Activated T-helper 2 cell treated with anti-CD3 and anti-CD28 coated beads, Interferon-gamma antibody, Interleukin-2, Interleukin-4, amounts not matched to agents 10 μg/mL and 5 μg/mL and 100 μg/mL, durations not matched to agents 14 hours and 24 hours and 36 hours (primary cell): ENCODE data around the gene ADGRG1. TPM values are rescaled to one million over a fixed set of nuclear protein-coding genes. Genes with fewer than 3 reads are reported as not detected.

ENCODE experiments used
- DNase-seq: peaks from one replicate; pipeline ENCODE4 v3.0.0; 2021; ENCODE audit warnings: low spot score
- H3K27ac Mint-ChIP-seq: one replicate; pipeline ENCODE4 v1.8.0; 2021; ENCODE audit warnings: mixed read lengths
- H3K27me3 Mint-ChIP-seq: one replicate; pipeline ENCODE4 v1.8.0; 2021; ENCODE audit warnings: low read depth, mixed read lengths
- H3K36me3 Mint-ChIP-seq: one replicate; pipeline ENCODE4 v1.8.0; 2021; ENCODE audit warnings: low read depth, mixed read lengths
- H3K4me1 Mint-ChIP-seq: one replicate; pipeline ENCODE4 v1.8.0; 2021; ENCODE audit warnings: low read depth, mixed read lengths
- H3K4me3 Mint-ChIP-seq: one replicate; pipeline ENCODE4 v1.8.0; 2021; ENCODE audit warnings: low read depth, mild to moderate bottlenecking, moderate library complexity, mixed read lengths
- H3K9me3 Mint-ChIP-seq: one replicate; pipeline ENCODE4 v1.8.0; 2021; ENCODE audit warnings: mixed read lengths
- intact Hi-C: fragments of 100-400 bp; cut with micrococcal nuclease; formaldehyde crosslinking; loops from one replicate; pipeline ENCODE4 v1.15.1; 2023
- total RNA-seq: library from RNA; stranded (reverse); gene quantifications from 2 replicates; pipeline ENCODE4 v1.2.3, GENCODE V29; 2022

Gene ADGRG1
- total RNA-seq, 1 donor from 2014 or later = 1.8 TPM

- DNase-seq = no peak
- H3K27ac Mint-ChIP-seq = no peak overlapping the region
- H3K9me3 Mint-ChIP-seq = no peaks in the 10 kb centered on the region
- intact Hi-C loops = no loop called here
- no peak overlapping the region for H3K4me3 Mint-ChIP-seq
- H3K27me3 Mint-ChIP-seq = peaks cover 30% of the 10 kb centered on the region
- peaks cover under 1% of the 10 kb centered on the region for H3K4me1 Mint-ChIP-seq
- H3K36me3 Mint-ChIP-seq = no peaks in the 10 kb centered on the region
These were observed 7.1 kb downstream of the ADGRG1 start for GRCh38 chr16:57635266-57636097.

GRCh38 chr16:57636184-57636583 is 7.8 kb downstream of the ADGRG1 start:
- Mint-ChIP-seq H3K27me3 (peaks cover 30% of the 10 kb centered on the region), H3K4me3 (no peak overlapping the region), H3K27ac (no peak overlapping the region), H3K36me3 (no peaks in the 10 kb centered on the region), H3K9me3 (no peaks in the 10 kb centered on the region), H3K4me1 (no peaks in the 10 kb centered on the region)
- intact Hi-C loops = no loop called here
- no peak for DNase-seq

- peaks cover 30% of the 10 kb centered on the region for H3K27me3 Mint-ChIP-seq
- no peak overlapping the region for H3K4me3 Mint-ChIP-seq
- no peak overlapping the region for H3K27ac Mint-ChIP-seq
- H3K4me1 Mint-ChIP-seq = no peaks in the 10 kb centered on the region
- no peaks in the 10 kb centered on the region for H3K9me3 Mint-ChIP-seq
- intact Hi-C loops = no loop called here
- no peaks in the 10 kb centered on the region for H3K36me3 Mint-ChIP-seq
- DNase-seq = no peak
These were observed 8.6 kb downstream of the ADGRG1 start for GRCh38 chr16:57637020-57637419.

GRCh38 chr16:57637424-57637823 is 9.0 kb downstream of the ADGRG1 start:
- Mint-ChIP-seq H3K27me3 (peaks cover 30% of the 10 kb centered on the region), H3K36me3 (no peaks in the 10 kb centered on the region), H3K4me1 (no peaks in the 10 kb centered on the region), H3K9me3 (no peaks in the 10 kb centered on the region), H3K27ac (no peak overlapping the region), H3K4me3 (no peak overlapping the region)
- intact Hi-C loops = no loop called here
- DNase-seq = no peak

- H3K4me1 Mint-ChIP-seq = no peaks in the 10 kb centered on the region
These were observed 9.5 kb downstream of the ADGRG1 start for GRCh38 chr16:57637965-57638364.

GRCh38 chr16:57638381-57638780 is 10.0 kb downstream of the ADGRG1 start:
- intact Hi-C loops = no loop called here
- H3K36me3 Mint-ChIP-seq = no peaks in the 10 kb centered on the region
- DNase-seq = no peak
- H3K4me3 Mint-ChIP-seq = no peak overlapping the region
- no peaks in the 10 kb centered on the region for H3K4me1 Mint-ChIP-seq
- H3K27ac Mint-ChIP-seq = no peak overlapping the region
- peaks cover 30% of the 10 kb centered on the region for H3K27me3 Mint-ChIP-seq
- H3K9me3 Mint-ChIP-seq = no peaks in the 10 kb centered on the region

More at GRCh38 chr16:57637965-57638364, 9.5 kb downstream of the ADGRG1 start:
- intact Hi-C loops = no loop called here
- Mint-ChIP-seq H3K27ac (no peak overlapping the region), H3K9me3 (no peaks in the 10 kb centered on the region), H3K27me3 (peaks cover 30% of the 10 kb centered on the region), H3K4me3 (no peak overlapping the region), H3K36me3 (no peaks in the 10 kb centered on the region)
- no peak for DNase-seq

GRCh38 chr16:57639172-57639887 is 10.9 kb downstream of the ADGRG1 start:
- intact Hi-C loops = no loop called here
- Mint-ChIP-seq H3K9me3 (no peaks in the 10 kb centered on the region), H3K36me3 (no peaks in the 10 kb centered on the region), H3K27ac (no peak overlapping the region), H3K27me3 (peaks cover 30% of the 10 kb centered on the region), H3K4me3 (no peak overlapping the region), H3K4me1 (no peaks in the 10 kb centered on the region)
- DNase-seq = no peak

GRCh38 chr16:57640185-57640584 is 11.8 kb downstream of the ADGRG1 start:
- no peak overlapping the region for H3K4me3 Mint-ChIP-seq
- DNase-seq = no peak
- H3K9me3 Mint-ChIP-seq = no peaks in the 10 kb centered on the region
- peaks cover 30% of the 10 kb centered on the region for H3K27me3 Mint-ChIP-seq
- no peaks in the 10 kb centered on the region for H3K36me3 Mint-ChIP-seq
- H3K4me1 Mint-ChIP-seq = no peaks in the 10 kb centered on the region
- H3K27ac Mint-ChIP-seq = no peak overlapping the region
- intact Hi-C loops = no loop called here

GRCh38 chr16:57640612-57641011 is 12.2 kb downstream of the ADGRG1 start:
- no peak overlapping the region for H3K27ac Mint-ChIP-seq
- H3K27me3 Mint-ChIP-seq = peaks cover 30% of the 10 kb centered on the region
- intact Hi-C loops = no loop called here
- H3K4me3 Mint-ChIP-seq = no peak overlapping the region
- no peaks in the 10 kb centered on the region for H3K4me1 Mint-ChIP-seq
- H3K9me3 Mint-ChIP-seq = no peaks in the 10 kb centered on the region
- DNase-seq = no peak
- H3K36me3 Mint-ChIP-seq = no peaks in the 10 kb centered on the region

GRCh38 chr16:57642160-57643135 is 14.0 kb downstream of the ADGRG1 start:
- H3K9me3 Mint-ChIP-seq = no peaks in the 10 kb centered on the region
- H3K36me3 Mint-ChIP-seq = no peaks in the 10 kb centered on the region
- peaks cover 23% of the 10 kb centered on the region for H3K27me3 Mint-ChIP-seq
- intact Hi-C loops = no loop called here
- no peak overlapping the region for H3K4me3 Mint-ChIP-seq
- no peak for DNase-seq
- H3K27ac Mint-ChIP-seq = no peak overlapping the region
- no peaks in the 10 kb centered on the region for H3K4me1 Mint-ChIP-seq

- DNase-seq = no peak
- Mint-ChIP-seq H3K4me1 (peaks cover 7% of the 10 kb centered on the region), H3K27ac (no peak overlapping the region), H3K36me3 (no peaks in the 10 kb centered on the region), H3K9me3 (no peaks in the 10 kb centered on the region), H3K27me3 (peaks cover 16% of the 10 kb centered on the region), H3K4me3 (no peak overlapping the region)
- intact Hi-C loops = no loop called here
These were observed 14.9 kb downstream of the ADGRG1 start for GRCh38 chr16:57643147-57643874.

GRCh38 chr16:57643910-57644309 is 15.5 kb downstream of the ADGRG1 start:
- H3K36me3 Mint-ChIP-seq = no peaks in the 10 kb centered on the region
- no peaks in the 10 kb centered on the region for H3K9me3 Mint-ChIP-seq
- peaks cover 12% of the 10 kb centered on the region for H3K4me1 Mint-ChIP-seq
- intact Hi-C loops = no loop called here
- DNase-seq = no peak
- H3K27ac Mint-ChIP-seq = no peak overlapping the region
- peaks cover 14% of the 10 kb centered on the region for H3K27me3 Mint-ChIP-seq
- no peak overlapping the region for H3K4me3 Mint-ChIP-seq
